Breast epithelium (tissue), 3 donors: Measurements from ENCODE around the gene ADCY5.

Experiments
- POLR2AphosphoS5 ChIP-seq, 3 donors: sonication (generic); formaldehyde crosslinking; IDR thresholded peaks; one replicate each; pipeline ENCODE4 v1.6.1; 2017; ENCODE audit warnings: antibody characterized with exemption in 3 of 3
- TF ChIP-seq, protein P1 (sequence below), 3 donors: fragments of 450-650 bp; IDR thresholded peaks; one replicate each; pipeline ENCODE4 v1.5.1; 2016 to 2017; ENCODE audit warnings: antibody characterized with exemption in 3 of 3, mild to moderate bottlenecking in 3 of 3, moderate library complexity in 3 of 3

DNA sequence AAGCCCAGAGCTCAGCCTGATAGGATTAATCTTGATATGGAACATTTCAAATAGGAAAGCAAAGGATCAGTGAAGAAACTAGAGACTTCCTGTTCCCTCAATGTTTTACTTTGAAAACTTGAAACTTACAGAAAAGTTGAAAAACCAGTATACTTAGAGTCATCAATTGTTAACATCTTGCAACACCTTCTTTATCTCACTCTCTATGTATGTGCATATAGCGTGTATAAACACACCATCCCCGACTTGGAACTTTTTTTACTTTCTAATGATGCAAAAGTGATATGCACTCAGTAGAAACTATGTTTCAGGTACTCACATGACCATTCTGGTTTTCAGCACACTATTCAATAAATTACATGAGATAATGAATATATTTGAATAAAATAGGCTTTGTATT lies 186.7 kb downstream of the ADCY5 start:
- TF ChIP-seq, protein P1, sequence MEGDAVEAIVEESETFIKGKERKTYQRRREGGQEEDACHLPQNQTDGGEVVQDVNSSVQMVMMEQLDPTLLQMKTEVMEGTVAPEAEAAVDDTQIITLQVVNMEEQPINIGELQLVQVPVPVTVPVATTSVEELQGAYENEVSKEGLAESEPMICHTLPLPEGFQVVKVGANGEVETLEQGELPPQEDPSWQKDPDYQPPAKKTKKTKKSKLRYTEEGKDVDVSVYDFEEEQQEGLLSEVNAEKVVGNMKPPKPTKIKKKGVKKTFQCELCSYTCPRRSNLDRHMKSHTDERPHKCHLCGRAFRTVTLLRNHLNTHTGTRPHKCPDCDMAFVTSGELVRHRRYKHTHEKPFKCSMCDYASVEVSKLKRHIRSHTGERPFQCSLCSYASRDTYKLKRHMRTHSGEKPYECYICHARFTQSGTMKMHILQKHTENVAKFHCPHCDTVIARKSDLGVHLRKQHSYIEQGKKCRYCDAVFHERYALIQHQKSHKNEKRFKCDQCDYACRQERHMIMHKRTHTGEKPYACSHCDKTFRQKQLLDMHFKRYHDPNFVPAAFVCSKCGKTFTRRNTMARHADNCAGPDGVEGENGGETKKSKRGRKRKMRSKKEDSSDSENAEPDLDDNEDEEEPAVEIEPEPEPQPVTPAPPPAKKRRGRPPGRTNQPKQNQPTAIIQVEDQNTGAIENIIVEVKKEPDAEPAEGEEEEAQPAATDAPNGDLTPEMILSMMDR (IDR thresholded peaks at IDR 0.05), result no peak
- no peak for TF ChIP-seq POLR2AphosphoS5 (IDR thresholded peaks at IDR 0.05)
